ENCODE results near the gene DENND4A. TPM values are rescaled to one million over a fixed set of nuclear protein-coding genes. Genes with fewer than 3 reads are reported as not detected.
"Not testable (repeated sequence)": the region's sequence is repeated elsewhere in the genome, so short reads cannot be mapped to it uniquely, and the experiment has no call there.

The DENND4A gene
- polyA plus RNA-seq, 4 donors: 14.5 to 23.8 (median 15.7) TPM

- DNase-seq (ENCODE audit: low read depth in 4 of 4, low spot score in 2 of 4): no peak
Measured at GRCh38 chr15:65641768-65642475, 150.2 kb downstream of the DENND4A start.

DNA sequence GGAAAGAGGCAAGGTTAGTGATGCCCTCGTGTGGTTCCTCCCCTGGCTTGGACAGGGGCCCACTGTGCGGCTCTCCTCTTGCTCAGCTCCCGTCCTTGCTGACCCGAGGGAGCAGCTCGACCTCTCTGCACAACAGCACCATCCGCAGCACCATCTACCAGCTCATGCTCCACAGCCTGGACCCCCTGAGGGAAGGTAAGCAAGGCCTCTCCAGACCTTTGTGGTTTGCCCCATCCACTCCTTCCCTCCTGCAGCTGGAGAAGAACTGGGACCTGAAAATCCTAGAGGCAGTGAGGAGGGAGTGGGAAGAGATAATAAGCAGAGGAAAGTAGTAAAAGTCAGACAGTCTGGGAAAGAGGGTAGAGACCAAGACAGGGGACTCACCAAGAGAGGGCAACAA lies 152.6 kb downstream of the DENND4A start:
- no peak for DNase-seq (ENCODE audit: low read depth in 4 of 4, low spot score in 2 of 4)

GRCh38 chr15:65638681-65639089 lies 153.4 kb downstream of the DENND4A start:
- peak; percentile 30 to 77 (median 46) for DNase-seq (ENCODE audit: low read depth in 4 of 4, low spot score in 2 of 4)

DNA sequence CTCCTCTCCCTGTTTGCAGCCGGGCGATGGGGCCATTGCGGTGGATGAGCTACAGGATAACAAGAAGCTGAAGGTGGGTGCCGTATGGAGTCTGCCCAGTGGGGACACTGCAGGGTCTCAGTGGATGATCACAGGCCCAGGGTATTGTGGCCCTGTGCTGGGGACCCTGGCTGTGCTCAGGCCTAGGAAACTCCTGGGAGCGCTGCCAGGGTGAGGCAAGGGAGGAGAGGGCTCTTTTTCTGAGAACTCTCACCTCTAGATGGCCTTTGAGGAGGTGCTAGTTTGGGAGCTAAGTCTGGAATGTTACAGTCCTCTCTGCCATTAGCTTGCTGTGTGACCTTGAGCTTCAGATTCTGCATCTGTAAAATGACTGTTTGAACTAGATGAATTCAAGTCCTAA lies 154.0 kb downstream of the DENND4A start:
- DNase-seq (ENCODE audit: low read depth in 4 of 4, low spot score in 2 of 4): no peak

GRCh38 chr15:65634356-65634755 lies 157.7 kb downstream of the DENND4A start:
- no peak for DNase-seq (ENCODE audit: low read depth in 4 of 4, low spot score in 2 of 4)

DNA sequence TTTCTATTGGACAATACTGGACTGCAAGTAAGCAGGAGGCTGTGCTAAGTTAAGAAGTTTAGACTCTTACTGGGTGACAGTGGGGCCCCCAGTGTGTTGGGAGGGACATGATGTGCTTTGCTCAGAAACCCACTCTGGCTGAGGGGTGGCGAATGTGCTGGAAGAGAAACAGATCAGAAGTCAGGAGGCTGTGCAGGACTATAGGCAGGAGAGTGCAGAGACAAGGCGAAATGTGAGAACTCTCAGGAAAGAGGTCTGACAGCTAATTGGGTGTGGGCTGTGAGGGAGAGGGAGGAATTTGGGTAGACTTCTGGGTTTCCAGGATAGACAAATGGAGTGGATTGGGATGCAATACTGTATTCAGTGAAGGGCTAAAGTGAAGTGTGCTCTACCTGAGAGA lies 158.3 kb downstream of the DENND4A start:
- no peak for DNase-seq (ENCODE audit: low read depth in 4 of 4, low spot score in 2 of 4)

GRCh38 chr15:65632780-65633375 lies 159.2 kb downstream of the DENND4A start:
- peak in 1 of 4 donors; percentile 17 for DNase-seq (ENCODE audit: low read depth in 4 of 4, low spot score in 2 of 4)

DNA sequence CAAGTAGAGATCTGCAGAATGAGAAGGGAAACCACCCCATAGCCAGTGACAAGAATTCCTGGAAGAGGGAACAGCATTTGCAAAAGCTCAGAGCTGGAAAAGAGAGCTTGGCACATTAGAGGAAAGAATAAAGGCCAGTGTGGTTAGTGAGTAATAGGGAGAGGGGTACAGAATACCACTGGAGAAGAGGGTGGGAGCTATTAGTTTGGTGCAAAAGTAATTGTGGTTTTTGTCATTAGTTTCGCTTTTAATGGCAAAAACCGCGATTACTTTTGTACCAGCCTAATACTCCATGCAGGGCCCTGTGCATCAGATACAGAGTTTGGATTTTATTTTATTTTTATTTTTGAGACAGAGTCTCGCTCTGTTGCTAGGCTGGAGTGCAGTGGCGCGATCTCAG lies 160.6 kb downstream of the DENND4A start:
- DNase-seq (ENCODE audit: low read depth in 4 of 4, low spot score in 2 of 4): no peak

GRCh38 chr15:65630760-65631159 lies 161.3 kb downstream of the DENND4A start:
- no peak for DNase-seq (ENCODE audit: low read depth in 4 of 4, low spot score in 2 of 4)

GRCh38 chr15:65629548-65629947 lies 162.5 kb downstream of the DENND4A start:
- DNase-seq (ENCODE audit: low read depth in 4 of 4, low spot score in 2 of 4): no peak

GRCh38 chr15:65626856-65627255 lies 165.2 kb downstream of the DENND4A start:
- DNase-seq (ENCODE audit: low read depth in 4 of 4, low spot score in 2 of 4): no peak

- DNase-seq (ENCODE audit: low read depth in 4 of 4, low spot score in 2 of 4): no peak
Measured at GRCh38 chr15:65623103-65623502, 169.0 kb downstream of the DENND4A start.

- DNase-seq (ENCODE audit: low read depth in 4 of 4, low spot score in 2 of 4): no peak
Measured at GRCh38 chr15:65621638-65622037, 170.5 kb downstream of the DENND4A start, which contains the start of gene SLC24A1. Gene SLC24A1, plus strand, starts transcription at chr15:65621938. Its CDS starts 2,143 bp downstream, at chr15:65624081.

GRCh38 chr15:65620833-65621232 lies 171.3 kb downstream of the DENND4A start:
- no peak for DNase-seq (ENCODE audit: low read depth in 4 of 4, low spot score in 2 of 4)

DNA sequence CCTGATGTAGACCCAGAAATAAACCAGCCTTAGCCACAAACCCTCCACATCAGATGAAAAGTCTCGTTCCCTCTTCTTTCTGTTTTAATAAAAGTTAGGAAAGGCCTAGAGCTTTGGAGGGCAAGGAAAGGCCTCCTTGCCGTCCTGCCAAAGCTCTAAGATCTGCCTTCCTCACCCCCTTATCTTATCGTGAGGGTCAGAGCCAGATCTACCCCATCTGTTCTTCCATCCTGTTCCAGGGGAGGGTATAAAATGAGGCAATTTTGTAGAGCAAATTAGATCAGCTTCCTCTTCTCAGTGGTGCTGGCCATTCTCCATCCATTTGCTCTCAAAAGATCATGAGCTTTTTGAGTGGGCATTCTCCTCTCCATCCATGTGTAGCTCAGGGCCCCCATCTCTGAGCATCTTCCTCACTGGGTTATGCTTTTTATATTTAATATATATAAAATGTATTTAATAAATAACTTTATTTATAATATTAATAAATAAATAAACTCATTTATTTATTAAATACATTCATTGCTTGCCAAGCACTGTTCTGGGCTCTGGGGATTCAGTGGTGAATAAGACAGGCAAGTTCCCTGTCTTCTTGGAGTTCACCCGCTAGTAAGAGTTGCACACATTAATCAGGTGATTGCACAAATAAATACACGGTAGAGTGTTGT lies 172.3 kb downstream of the DENND4A start:
- no peak for DNase-seq (ENCODE audit: low read depth in 4 of 4, low spot score in 2 of 4)

DNA sequence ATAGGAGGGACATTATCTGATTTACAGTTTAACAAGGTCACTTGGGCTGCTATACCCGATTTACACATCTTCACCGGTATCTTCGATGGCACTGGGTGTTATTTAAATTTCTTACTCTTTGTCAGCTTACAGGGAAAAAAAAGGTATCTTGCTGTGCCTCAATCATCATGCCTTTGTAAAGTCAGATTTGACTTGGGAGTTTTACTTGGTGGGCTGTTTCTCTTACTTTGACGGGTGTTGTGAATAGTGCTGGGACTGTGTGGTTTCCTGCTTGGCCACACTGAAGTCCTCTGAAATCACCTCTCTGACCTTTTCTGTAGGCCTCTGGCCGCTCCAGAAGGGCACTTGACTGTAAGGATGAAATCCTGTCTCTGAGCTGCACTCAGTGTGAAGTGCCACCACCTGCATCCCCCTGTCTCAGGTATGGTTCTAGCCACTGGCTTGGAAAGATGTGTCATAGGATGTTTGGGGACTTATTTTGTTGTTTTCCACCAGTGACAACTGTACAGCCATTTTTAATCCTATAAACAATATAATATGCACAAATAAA lies 173.5 kb downstream of the DENND4A start:
- DNase-seq (ENCODE audit: low read depth in 4 of 4, low spot score in 2 of 4): no peak

DNA sequence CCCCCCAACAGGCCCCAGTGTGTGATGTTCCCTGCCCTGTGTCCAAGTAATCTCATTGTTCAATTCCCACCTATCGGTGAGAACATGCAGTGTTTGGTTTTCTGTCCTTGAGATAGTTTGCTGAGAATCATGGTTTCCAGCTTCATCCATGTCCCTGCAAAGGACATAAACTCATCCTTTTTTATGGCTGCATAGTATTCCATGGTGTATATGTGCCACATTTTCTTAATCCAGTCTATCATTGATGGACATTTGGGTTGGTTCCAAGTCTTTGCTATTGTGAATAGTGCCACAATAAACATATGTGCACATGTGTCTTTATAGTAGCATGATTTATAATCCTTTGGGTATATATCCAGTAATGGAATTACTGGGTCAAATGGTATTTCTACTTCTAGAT lies 176.2 kb downstream of the DENND4A start:
- not testable (repeated sequence) for DNase-seq (ENCODE audit: low read depth in 4 of 4, low spot score in 2 of 4)

DNA sequence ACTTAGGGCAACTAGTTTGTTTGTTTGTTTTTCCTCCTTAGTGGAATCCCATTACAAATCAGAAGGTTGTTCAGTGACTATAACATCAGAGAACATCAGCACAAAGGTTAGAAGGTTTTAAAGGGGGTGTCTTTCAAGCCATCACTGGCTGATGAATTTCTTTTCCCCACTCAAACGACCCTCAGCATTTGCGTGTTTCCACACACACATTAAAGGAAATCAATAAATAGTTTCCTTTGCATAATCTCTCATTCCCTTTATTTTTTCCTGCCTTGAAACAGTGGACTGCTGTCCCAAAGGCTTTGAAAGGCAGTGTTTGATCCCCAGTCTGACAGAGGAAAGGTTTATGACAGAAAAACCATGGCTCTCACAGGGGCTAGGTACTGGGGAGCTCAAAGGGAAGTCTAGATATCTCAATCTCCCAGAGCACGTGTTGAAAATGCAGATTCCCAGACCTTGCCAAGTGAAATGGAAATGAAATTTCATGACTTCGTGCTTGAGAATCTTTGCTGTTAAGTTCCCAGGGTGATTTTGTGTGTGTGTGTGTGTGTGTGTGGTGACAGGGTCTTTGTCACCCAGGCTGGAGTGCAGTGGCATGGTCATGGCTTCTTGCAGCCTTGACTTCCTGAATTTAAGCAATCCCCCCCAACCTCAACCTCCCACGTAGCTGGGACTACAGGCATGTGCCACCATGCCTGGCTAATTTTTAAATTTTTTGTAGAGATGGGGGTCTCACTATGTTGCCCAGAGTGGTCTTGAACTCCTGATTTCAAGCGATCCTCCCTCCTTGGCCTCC lies 178.9 kb downstream of the DENND4A start:
- DNase-seq (ENCODE audit: low read depth in 4 of 4, low spot score in 2 of 4): no peak

DNA sequence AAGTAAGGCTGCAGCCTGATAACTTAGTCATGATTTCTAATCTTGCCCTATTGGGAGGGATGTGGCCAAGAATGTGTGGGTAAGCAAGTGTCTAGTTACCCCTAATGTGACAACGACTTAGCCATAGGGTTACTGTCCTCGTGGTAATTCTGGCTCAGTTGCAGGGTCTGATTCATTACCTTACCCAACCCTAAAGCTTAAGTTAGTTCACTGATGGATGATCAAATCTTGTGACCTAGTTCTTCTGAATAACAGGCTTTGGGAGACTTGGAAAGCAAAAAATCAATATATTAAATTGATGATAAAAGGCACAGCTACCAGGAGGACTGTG lies 179.5 kb downstream of the DENND4A start:
- no peak for DNase-seq (ENCODE audit: low read depth in 4 of 4, low spot score in 2 of 4)

DNA sequence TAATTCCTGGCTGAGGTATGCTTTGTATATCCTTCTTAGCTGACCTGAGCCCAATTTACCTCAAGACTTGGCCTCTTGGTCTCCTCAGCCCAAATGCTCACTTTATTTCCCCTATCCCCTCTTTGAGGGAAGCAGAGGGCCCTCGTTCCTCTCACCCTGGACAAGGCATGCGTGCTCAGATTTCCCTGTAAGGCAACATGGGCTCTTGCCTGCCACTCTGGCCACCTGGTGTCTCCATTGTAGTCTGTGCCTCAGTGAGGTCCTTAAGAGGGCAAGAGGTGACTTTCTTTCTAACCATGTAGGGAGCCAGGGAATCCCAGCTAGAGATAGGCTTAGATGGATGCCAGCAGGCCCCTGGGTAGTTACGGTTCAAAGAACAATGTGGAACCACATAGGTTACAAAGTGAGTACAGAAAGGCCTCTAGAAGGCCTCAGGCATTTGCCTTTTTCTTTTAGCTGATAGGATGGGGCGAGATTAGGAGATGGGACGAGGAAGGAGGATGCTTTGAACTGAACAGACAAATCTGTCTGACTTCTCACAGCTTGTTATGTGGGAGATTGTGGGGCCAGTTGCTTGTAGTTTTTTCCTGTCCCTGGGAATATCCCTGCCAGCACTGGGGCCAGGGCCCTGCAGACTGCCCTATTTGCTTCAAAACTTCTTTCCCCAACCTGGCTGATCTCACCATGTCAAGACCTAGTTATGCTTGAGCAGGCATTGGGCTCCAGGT lies 180.0 kb downstream of the DENND4A start:
- peak in 1 of 4 donors; percentile 6 for DNase-seq (ENCODE audit: low read depth in 4 of 4, low spot score in 2 of 4)
